SK-N-MC (cell line): ENCODE results near the gene GTF2F2.
"Not testable (repeated sequence)": the region's sequence is repeated elsewhere in the genome, so short reads cannot be mapped to it uniquely, and the experiment has no call there.

Source experiments
- DNase-seq: peaks from one replicate; pipeline ENCODE4 v3.0.0-alpha.2; 2011; ENCODE audit warnings: low read depth, low spot score
- H3K27ac ChIP-seq: fragments of 200-600 bp; sonication (generic); 2 replicates; pipeline ENCODE4 v1.5.1; 2016; ENCODE audit warnings: mixed run types
- H3K36me3 ChIP-seq: fragments of 200-600 bp; sonication (generic); 2 replicates; pipeline ENCODE4 v1.6.1; 2017; ENCODE audit warnings: antibody characterized with exemption, low read length, mixed read lengths; ENCODE audit not compliant: insufficient read depth
- H3K4me3 ChIP-seq: fragments of 200-600 bp; sonication (generic); 2 replicates; pipeline ENCODE4 v1.5.1; 2016
- H3K9ac ChIP-seq: fragments of 200-600 bp; sonication (generic); 2 replicates; pipeline ENCODE4 v1.8.0; 2017; ENCODE audit warnings: mixed run types, mixed read lengths; ENCODE audit not compliant: insufficient read length
- H3K9me3 ChIP-seq: fragments of 200-600 bp; sonication (generic); 2 replicates; pipeline ENCODE4 v1.6.1; 2017; ENCODE audit warnings: low read depth, mild to moderate bottlenecking, antibody characterized with exemption, low read length, moderate library complexity, mixed read lengths
- EZH2 ChIP-seq: fragments of 200-600 bp; sonication (generic); IDR thresholded peaks from one replicate; pipeline ENCODE4 v1.6.1; 2017; ENCODE audit warnings: antibody characterized with exemption
- FOXP2 ChIP-seq: optimal IDR thresholded peaks from 2 replicates; pipeline ENCODE3; 2011; ENCODE audit warnings: mild to moderate bottlenecking, moderate library complexity; ENCODE audit not compliant: insufficient read depth; ENCODE audit errors: extremely low read length, control extremely low read depth
- POLR2AphosphoS5 ChIP-seq: IDR thresholded peaks from 2 replicates; pipeline ENCODE4 v1.6.1; 2012; ENCODE audit warnings: mild to moderate bottlenecking, low read depth, low read length, borderline replicate concordance

GTF2F2 gene

GRCh38 chr13:45180303-45180702 is 60.0 kb downstream of the GTF2F2 start:
- Histone ChIP-seq H3K36me3 (peaks cover 8% of the 10 kb centered on the region), H3K4me3 (no peak overlapping the region), H3K9me3 (no peaks in the 10 kb centered on the region), H3K9ac (no peak overlapping the region), H3K27ac (no peak overlapping the region)
- no peak for DNase-seq
- TF ChIP-seq POLR2AphosphoS5: no peak
- TF ChIP-seq EZH2: no peak
- no peak for TF ChIP-seq FOXP2

GRCh38 chr13:45180713-45181601 is 60.6 kb downstream of the GTF2F2 start:
- TF ChIP-seq EZH2 (no peak), POLR2AphosphoS5 (no peak), FOXP2 (no peak)

GRCh38 chr13:45184693-45185092 is 64.4 kb downstream of the GTF2F2 start:
- no peak for TF ChIP-seq FOXP2
- no peak for TF ChIP-seq EZH2
- TF ChIP-seq POLR2AphosphoS5: no peak
- no peaks in the 10 kb centered on the region for H3K9me3 ChIP-seq
- H3K27ac ChIP-seq: no peak overlapping the region
- H3K9ac ChIP-seq: no peak overlapping the region
- peaks cover 10% of the 10 kb centered on the region for H3K36me3 ChIP-seq
- H3K4me3 ChIP-seq: no peak overlapping the region
- no peak for DNase-seq

More at GRCh38 chr13:45180713-45181601, 60.6 kb downstream of the GTF2F2 start:
- H3K9ac ChIP-seq: no peak overlapping the region
- H3K27ac ChIP-seq: no peak overlapping the region
- no peaks in the 10 kb centered on the region for H3K9me3 ChIP-seq
- H3K36me3 ChIP-seq: peaks cover 3% of the 10 kb centered on the region; the same call in 1 of the 2 replicates
- H3K4me3 ChIP-seq: no peak overlapping the region
- DNase-seq: no peak

- Histone ChIP-seq H3K9ac (no peak overlapping the region), H3K36me3 (peaks cover 12% of the 10 kb centered on the region), H3K27ac (no peak overlapping the region), H3K4me3 (no peak overlapping the region), H3K9me3 (no peaks in the 10 kb centered on the region)
- no peak for DNase-seq
- TF ChIP-seq FOXP2: no peak
- no peak for TF ChIP-seq POLR2AphosphoS5
- no peak for TF ChIP-seq EZH2
These were observed 65.0 kb downstream of the GTF2F2 start for GRCh38 chr13:45185286-45185685.

- not testable (repeated sequence) for H3K27ac ChIP-seq, H3K9ac ChIP-seq, H3K9me3 ChIP-seq, DNase-seq, H3K4me3 ChIP-seq
- H3K36me3 ChIP-seq: peaks cover 11% of the 10 kb centered on the region
These were observed 68.8 kb downstream of the GTF2F2 start for GRCh38 chr13:45189077-45189476.

- peaks cover 11% of the 10 kb centered on the region for H3K36me3 ChIP-seq
- not testable (repeated sequence) for H3K27ac ChIP-seq, DNase-seq
These were observed 69.2 kb downstream of the GTF2F2 start for GRCh38 chr13:45189511-45189910.

GRCh38 chr13:45191874-45192273 is 71.6 kb downstream of the GTF2F2 start:
- no peak overlapping the region for H3K9ac ChIP-seq
- H3K9me3 ChIP-seq: no peaks in the 10 kb centered on the region
- no peak overlapping the region for H3K4me3 ChIP-seq
- peak overlapping the region; percentile 37; the same call in 1 of the 2 replicates for H3K27ac ChIP-seq
- TF ChIP-seq FOXP2: no peak
- no peak for TF ChIP-seq EZH2
- TF ChIP-seq POLR2AphosphoS5: no peak
- DNase-seq: no peak
- peaks cover 11% of the 10 kb centered on the region for H3K36me3 ChIP-seq

More at GRCh38 chr13:45189511-45189910, 69.2 kb downstream of the GTF2F2 start:
- H3K9me3 ChIP-seq, H3K4me3 ChIP-seq, H3K9ac ChIP-seq: not testable (repeated sequence)

- Histone ChIP-seq H3K9ac (no peak overlapping the region), H3K36me3 (peaks cover 4% of the 10 kb centered on the region; the same call in 1 of the 2 replicates), H3K4me3 (no peak overlapping the region), H3K9me3 (no peaks in the 10 kb centered on the region), H3K27ac (no peak overlapping the region)
- no peak for TF ChIP-seq POLR2AphosphoS5
- TF ChIP-seq FOXP2: no peak
- DNase-seq: no peak
These were observed 74.0 kb downstream of the GTF2F2 start for GRCh38 chr13:45194081-45194939.

- H3K27ac ChIP-seq: no peak overlapping the region
These were observed 75.1 kb downstream of the GTF2F2 start for GRCh38 chr13:45195421-45195820.

More at GRCh38 chr13:45195421-45195820, 75.1 kb downstream of the GTF2F2 start:
- DNase-seq: no peak
- Histone ChIP-seq H3K9me3 (no peaks in the 10 kb centered on the region), H3K36me3 (peaks cover under 1% of the 10 kb centered on the region; the same call in 1 of the 2 replicates), H3K4me3 (no peak overlapping the region), H3K9ac (no peak overlapping the region)
- no peak for TF ChIP-seq POLR2AphosphoS5
- TF ChIP-seq EZH2: no peak
- TF ChIP-seq FOXP2: no peak
